DMS 273 (cell line): ENCODE measurements around the gene SPHKAP.
"Not testable (repeated sequence)": the region's sequence is repeated elsewhere in the genome, so short reads cannot be mapped to it uniquely, and the experiment has no call there.

ENCODE experiments used
- DNase-seq: peaks from one replicate; lab custom pipeline; 2025; ENCODE audit not compliant: unreplicated experiment; lab: John Stamatoyannopoulos, UW

SPHKAP gene

DNA sequence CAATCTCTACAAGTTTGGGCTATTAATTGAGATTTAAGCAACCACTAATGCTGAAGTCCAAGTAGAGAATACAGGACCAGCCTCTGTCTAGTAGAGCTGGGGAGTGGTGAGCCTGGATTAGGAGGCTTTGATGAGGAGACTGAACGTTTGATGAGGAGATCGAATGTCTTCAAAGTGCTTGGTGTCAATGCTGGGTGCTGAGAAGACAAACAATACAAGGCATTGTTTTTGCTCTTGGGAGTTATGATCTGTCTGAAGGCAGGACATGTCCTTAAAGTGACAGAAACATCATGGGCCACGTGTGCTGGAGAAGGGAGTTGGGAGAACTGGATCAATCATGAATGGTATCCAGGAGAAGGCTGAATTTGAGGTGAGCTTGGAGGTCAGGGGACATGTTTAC lies 143.6 kb downstream of the SPHKAP start:
- no peak for DNase-seq

DNA sequence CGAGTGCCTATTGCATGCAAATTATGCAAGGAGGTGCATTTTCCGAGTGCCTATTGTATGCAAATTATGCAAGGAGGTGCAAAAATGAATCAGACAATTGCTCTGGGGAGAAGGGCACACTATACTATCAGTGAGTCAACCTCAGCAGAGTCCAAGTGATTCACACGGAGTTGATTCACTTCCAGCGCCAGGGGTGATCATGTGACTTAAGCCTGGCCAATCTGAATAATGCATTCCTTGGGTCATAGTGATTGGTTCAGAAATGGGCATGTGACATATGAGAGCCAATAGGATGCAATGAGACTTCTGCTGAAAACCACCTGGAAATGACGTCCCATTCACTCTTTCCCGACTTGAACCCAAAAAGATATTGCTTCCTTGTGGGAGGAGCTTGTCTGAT lies 157.9 kb downstream of the SPHKAP start:
- no peak for DNase-seq

DNA sequence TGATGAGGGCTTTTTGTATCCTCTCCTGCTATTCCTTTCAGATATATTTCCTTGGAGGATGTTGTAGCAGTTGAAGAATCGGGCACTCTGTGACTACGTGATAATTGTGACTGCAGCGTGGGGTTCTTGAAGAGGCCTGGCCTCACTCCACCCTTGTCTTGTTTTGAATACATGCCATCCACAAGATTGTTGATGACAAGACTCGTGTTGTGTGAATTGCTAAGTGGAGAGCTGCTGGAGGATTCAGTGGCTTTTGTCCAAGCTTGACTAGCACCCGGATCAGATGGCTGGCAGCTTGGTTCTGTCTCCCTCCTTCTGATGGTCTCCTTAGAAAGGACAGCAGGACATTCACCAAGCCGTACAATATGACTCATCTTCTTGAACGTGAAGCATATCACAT lies 163.2 kb downstream of the SPHKAP start:
- no peak for DNase-seq

DNA sequence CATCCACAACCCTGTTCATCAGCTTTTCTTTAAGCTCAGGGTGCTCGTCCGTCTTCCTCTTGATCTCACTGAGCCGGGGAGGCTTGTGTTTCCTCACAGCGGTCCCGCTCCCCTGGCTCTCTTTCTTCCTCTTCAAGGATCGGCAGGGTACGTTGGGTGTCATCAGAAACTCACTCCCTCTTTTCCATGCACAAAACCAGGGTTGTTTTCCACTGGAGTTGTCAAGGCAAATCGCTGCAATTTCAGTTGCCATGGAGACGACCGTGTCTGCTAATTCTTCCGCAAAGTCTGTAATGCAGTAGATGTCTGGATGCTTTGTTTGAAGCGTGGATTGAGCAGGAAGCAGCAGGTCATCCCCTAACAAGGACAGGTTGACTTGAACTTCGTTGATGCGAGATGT lies 163.7 kb downstream of the SPHKAP start:
- no peak for DNase-seq

DNA sequence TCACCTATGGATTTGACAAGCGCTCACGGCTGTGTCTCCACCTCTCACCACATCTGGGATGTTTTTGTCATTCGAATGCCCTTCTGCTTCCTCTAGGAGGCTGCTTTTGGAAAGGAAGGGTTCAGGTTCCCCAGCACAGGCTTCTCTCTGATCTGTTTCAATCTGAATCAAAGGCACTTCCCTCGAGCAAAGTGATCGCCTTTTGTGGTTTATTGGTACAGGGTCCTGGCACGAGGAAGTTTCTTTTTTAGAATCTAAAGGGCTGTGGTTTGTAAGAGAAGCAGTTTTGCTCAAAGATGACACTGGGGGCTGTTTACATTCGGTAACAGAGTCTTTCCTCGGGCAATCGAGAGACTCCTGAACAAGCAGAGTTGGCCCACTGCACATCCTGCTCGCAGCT lies 165.1 kb downstream of the SPHKAP start:
- no peak for DNase-seq

- DNase-seq = no peak
Observed at GRCh38 chr2:228015741-228016140, 165.7 kb downstream of the SPHKAP start.

GRCh38 chr2:227996366-227996765 lies 185.1 kb downstream of the SPHKAP start:
- DNase-seq = no peak

GRCh38 chr2:227990937-227991336 lies 190.6 kb downstream of the SPHKAP start:
- no peak for DNase-seq

DNA sequence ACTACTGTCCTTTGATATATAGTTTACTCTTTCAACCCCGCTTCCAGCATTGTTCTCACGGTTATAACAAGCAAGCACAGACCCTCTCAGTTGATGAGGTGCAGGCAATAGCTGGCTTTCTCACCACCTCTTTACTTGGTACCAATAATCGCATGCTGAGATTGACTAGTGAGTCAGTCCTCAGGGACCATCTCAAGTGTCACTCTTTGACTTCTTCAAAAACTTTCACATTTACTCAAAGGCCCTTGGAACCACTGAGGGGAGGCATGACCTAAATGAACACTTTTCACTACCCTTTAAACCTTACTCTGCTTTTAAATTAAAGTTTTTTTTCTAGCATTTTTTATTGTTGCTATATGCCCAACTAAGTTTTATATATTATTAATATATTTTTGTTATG lies 208.2 kb downstream of the SPHKAP start:
- no peak for DNase-seq

DNA sequence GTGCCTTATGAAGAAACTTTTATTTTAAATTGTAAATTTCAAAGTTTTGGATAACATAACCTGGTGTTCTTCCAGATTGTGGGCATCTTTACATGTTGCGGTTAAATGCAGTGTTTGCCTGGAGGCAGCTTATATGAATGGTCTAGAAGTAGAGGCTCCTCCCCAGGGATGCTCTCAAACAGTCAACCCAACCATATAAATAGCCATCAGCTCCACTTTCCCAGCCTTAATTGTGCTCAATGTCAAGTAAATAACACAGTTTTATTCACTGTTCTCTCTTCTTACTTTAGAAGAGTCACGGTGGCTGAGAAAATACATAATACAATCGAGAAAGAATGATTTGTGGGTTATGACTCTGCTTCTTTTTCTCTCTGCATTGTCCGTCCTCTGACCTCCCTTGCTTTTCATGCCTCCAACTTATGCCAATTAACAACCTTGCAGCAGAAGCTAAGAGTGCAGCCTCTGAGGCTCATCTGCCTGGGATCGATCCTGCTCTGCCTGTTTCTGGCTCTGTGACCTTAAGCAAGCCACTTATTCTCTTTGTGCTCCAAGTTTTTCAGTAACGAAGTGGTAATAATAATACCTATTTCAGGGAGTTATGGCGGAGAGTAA lies 209.8 kb downstream of the SPHKAP start:
- no peak for DNase-seq

GRCh38 chr2:227960317-227960716 lies 221.2 kb downstream of the SPHKAP start:
- DNase-seq = no peak

GRCh38 chr2:227942965-227943364 lies 238.5 kb downstream of the SPHKAP start:
- DNase-seq = no peak

DNA sequence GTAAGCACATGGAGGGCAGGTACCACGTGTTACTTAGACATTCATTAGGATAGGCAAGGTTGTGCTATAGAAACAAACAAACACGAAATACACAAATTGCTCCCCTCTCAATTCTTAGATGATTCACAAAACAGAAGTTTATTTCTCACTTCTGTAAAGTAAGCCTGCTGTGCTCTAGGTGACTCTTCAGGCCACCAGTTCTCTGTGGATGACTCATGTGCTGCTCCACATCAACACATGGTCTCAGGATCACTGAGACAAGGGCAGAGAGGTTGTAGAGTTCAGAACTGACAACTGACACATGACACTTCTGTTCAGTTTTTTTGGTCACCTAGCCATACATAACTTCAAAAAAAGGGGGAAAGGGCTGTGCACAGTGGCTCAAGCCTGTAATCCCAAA lies 239.5 kb downstream of the SPHKAP start:
- no peak for DNase-seq

DNA sequence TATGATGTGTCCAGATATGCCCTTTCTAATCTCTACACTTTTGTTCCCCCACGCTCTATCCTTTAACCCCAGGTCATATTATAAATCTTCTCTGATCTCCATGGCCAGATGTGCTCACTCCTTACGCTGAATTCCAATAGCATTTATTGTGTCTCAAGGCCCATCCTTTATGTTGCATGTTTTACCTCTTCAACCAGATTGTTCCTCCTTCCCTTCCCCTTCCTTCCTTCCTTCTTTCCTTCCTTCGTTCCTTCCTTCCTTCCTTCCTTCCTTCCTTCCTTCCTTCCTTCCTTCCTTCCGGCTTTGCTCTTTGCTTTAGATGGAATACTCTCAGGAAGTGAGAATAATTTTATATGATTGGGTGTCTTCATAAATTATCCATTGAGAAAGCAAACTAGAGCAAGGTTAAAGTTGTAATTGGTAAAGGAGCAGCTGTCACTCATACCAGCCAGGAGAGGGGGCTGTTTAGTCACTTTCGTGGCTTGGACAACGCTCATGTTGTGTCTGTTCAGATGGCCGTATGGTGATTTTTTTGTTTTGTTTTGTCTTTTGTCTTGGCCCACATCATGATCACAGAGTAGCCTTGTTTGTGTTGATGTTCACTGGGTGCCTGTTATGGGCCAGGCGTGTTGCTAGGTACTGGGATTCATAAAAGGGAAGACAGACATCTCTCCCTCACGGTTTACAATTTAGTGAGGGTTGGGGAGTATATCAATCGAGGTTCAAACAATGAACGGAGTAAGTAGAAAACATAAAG lies 242.0 kb downstream of the SPHKAP start:
- DNase-seq = peak; percentile 77

- not testable (repeated sequence) for DNase-seq
Observed at GRCh38 chr2:227936249-227936648, 245.2 kb downstream of the SPHKAP start.

- DNase-seq = no peak
Observed at GRCh38 chr2:227933884-227934283, 247.6 kb downstream of the SPHKAP start.

DNA sequence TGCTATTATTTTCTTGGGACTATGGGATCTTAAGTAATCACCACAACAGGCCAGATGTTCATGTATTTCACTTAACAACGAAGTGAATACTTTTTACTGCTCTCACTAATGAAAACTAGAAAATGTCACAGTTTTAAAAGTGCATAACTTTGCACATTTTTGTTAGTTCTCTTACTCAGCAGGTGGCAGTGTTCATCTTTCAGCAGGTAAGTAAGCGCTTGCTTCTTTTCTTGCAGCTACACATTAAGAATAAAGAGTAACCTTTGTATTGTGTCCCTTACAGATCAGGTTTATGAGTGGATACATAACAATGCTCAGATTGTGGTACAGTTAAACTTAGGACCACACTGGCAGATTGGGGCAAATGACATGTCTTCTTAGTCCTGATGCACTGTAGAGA lies 249.1 kb downstream of the SPHKAP start:
- DNase-seq = no peak

- DNase-seq = no peak
Observed at GRCh38 chr2:227932001-227932400, 249.5 kb downstream of the SPHKAP start.
